ENCODE results near the gene SYNE2.
"Not testable (repeated sequence)": the region's sequence is repeated elsewhere in the genome, so short reads cannot be mapped to it uniquely, and the experiment has no call there.

Gene SYNE2

GRCh38 chr14:64196056-64196455 is 343.3 kb downstream of the SYNE2 start:
- DNase-seq (ENCODE audit: low read depth in 2 of 2), result no peak

GRCh38 chr14:64196814-64197411 is 344.1 kb downstream of the SYNE2 start:
- no peak for DNase-seq (ENCODE audit: low read depth in 2 of 2)

GRCh38 chr14:64197996-64198395 is 345.2 kb downstream of the SYNE2 start:
- no peak for DNase-seq (ENCODE audit: low read depth in 2 of 2)

DNA sequence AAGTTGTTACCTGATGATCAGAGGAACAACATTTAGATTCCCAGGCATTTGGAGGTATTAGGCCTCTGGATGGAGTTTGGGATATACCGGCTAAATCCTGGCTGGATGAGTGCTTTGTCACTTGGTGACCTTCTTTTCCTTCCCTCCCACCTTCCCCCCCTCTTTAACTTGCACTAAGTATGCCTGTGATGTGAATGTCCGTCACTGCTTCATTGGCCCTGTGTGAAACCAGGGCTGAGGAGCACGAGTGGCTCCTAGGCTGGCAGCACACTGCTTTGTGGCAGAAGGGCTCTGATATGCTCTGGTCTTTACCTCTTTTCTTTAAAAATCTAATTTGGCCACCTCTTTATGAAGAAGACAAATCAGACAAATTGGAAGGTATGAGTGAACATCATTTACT is 345.7 kb downstream of the SYNE2 start:
- no peak for DNase-seq (ENCODE audit: low read depth in 2 of 2)

DNA sequence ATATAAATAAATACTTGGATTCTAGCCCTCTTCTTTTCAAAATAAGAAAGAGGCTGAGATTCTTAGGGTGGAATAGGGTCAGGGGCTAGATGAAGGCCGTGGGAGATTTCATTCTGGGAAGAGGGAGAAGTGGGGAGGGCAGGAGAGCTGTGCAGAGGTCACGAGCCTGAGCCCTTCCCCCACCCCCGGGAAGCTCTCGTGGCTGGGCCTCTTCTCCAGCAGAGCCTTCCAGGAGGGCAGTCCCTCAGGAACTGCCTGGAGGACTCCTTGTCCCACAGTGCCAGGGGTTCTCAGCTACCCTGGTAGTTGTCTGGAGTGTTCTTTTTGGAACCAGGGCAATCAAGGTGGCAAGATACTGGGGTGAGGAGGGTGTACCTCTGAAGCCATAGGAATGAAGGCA is 347.4 kb downstream of the SYNE2 start:
- no peak for DNase-seq (ENCODE audit: low read depth in 2 of 2)

DNA sequence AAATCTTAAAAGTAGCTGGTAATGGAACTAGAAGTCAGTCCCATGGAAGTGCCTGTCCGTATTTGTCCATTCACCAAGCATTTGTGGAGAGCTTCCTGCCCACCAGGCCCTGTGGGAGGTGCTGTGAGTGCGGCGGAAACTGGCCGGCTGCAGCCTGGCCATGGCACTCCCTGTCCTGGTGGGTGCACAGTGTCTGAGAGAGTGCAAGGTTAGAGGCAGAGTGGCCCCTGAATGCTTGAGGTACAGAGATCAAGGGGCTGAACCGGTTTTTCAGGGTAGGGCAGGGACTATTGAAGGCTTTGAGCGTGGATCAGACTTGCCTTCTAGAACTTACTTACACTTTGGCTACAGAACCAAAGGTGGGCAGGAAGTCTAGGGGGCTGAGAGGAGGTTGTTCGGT is 348.5 kb downstream of the SYNE2 start:
- DNase-seq (ENCODE audit: low read depth in 2 of 2), result no peak

DNA sequence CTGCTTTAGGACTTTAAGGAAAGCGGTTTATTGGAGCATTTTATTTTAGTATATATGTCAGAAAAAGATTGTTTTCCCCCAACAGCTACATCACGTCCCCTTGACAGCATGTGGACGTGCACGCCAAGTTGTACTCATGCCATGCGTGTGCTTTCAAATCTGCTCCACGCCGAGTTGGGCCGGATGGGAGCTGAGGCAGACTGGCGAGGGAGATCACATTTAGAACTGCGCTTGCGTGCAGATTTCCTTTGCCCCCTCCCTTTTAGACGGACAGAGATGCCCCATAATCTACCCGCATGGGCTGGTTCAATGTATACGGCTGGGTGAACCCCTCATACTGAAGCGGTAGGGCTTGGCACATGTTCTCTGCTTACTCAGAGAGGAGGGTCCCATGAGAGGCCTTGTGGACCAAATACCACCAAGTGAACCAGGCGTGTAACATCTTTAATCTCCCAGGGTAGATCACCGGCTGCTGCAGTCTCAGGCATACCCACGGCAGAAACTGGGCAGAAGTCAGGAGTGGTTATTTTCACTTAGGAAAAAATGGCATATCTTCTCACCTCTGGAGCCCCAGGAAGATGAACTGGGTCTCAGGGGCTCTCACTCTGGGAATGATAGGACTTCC is 349.2 kb downstream of the SYNE2 start:
- no peak for DNase-seq (ENCODE audit: low read depth in 2 of 2)

- DNase-seq (ENCODE audit: low read depth in 2 of 2), result no peak
These were observed 349.9 kb downstream of the SYNE2 start for GRCh38 chr14:64202716-64203115.

DNA sequence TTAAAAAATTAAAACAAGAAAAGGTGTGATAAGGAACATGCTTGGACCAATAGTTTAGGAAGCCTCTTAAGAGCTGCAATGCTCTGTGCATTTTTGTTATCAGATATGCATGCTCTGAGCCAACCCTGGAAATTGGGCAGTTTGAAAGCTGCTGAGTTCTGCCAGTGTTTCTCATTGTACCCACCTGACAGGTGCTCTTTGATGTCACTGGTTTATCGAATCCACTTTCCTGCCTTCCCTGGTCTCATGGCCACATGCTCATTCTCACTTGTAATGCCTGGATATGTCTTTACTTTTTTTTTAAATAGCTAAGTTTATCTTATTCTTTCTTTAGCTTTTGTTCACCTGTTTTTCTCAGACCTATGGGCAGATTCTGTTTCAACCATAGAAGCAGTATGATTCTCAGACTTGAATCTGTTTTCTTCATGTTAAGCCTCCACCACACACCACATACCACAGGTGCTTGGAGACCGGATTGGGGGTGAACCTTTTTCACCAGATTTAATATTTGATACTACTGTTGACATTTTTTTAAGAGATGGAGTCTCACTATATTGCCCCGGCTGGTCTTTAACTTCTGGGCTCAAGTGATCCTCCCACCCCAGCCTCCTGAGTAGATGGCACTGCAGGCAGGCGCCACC is 350.7 kb downstream of the SYNE2 start:
- no peak for DNase-seq (ENCODE audit: low read depth in 2 of 2)

GRCh38 chr14:64208261-64208660 is 355.5 kb downstream of the SYNE2 start:
- DNase-seq (ENCODE audit: low read depth in 2 of 2), result no peak

- DNase-seq (ENCODE audit: low read depth in 2 of 2), result no peak
These were observed 356.2 kb downstream of the SYNE2 start for GRCh38 chr14:64208981-64209380.

DNA sequence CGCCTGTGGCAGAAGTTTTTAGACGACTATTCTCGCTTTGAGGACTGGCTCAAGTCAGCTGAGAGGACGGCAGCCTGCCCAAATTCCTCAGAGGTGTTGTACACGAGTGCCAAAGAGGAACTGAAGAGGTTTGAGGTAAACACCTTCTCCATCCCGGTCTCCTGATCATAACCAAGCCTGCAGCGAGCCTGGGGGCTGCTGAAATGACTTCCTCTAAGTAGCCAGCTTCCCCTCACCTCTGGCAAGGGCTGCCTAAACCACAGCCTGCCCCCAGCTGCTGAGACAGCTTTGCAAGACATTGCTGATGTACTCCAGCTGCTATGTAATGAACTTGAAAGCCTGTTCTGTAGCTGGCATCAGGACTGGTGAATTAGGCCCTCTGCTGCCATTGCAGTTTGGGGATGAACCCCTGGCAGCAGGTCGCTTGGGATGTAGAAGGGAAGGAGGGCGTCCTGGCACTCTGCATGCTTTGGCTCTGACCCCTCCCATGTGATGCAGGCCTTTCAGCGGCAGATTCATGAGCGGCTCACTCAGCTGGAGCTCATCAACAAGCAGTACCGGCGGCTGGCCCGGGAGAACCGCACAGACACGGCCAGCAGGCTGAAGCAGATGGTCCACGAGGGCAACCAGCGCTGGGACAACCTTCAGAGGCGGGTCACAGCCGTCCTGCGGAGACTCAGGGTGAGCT is 356.8 kb downstream of the SYNE2 start:
- DNase-seq (ENCODE audit: low read depth in 2 of 2), result no peak

DNA sequence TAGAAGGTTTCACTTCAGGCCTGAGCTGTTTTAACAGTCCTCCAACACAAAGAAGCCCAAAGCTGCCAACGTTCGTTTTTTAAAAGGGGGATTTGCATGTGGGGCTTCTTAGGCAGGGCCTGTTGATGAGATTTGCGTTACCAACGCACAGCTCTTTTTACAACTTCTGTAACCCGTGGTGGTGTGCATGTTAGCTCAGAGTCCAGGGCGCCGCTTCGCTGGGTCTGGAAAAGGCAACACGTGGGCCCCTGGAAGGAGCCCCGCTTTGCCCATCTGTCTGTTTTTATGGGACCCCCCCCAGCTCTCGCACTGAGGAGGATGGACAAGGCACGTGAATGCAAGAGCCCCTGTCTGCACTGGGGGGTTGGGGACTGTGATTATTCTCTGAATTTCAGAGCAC is 357.4 kb downstream of the SYNE2 start:
- no peak for DNase-seq (ENCODE audit: low read depth in 2 of 2)

DNA sequence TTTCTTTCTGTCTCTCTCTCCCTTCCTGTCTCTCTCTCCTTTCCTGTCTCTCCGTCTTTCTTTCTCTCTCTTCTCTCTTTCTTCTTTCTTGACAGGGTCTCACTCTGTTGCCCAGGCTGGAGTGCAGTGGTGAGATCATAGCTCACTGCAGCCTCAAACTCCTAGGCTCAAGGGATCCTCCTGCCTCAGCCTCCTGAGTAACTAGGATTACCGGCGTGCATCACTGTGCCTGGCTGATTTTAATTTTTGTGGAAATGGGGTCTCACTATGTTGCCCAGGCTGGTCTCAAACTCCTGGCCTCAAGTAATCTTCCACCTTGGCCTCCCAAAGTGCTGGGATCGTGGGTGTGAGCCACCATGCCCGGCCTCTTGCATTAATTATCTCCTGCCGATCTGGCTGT is 358.1 kb downstream of the SYNE2 start:
- DNase-seq (ENCODE audit: low read depth in 2 of 2), result not testable (repeated sequence)

- DNase-seq (ENCODE audit: low read depth in 2 of 2), result no peak
These were observed 359.9 kb downstream of the SYNE2 start for GRCh38 chr14:64212666-64213065.

DNA sequence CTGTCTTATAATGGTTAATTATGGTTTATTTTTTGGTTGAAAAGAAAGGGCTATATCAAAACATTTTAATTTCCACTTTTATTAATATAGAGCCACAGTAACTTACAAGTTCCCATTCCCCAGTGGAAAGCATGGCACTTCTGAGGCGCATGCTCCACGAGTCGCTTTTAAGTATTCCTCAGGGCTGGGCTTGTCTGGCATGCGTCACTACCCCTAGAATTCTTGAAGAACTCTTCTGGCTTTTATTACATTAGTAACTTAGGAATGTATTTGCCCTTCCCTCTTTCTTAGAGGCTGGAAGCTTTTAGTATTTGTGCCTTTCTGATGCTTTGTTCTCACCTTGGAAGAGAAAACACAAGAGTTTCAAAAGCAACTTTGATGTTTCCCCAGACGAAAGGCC is 360.3 kb downstream of the SYNE2 start:
- no peak for DNase-seq (ENCODE audit: low read depth in 2 of 2)

GRCh38 chr14:64213853-64214570 is 361.2 kb downstream of the SYNE2 start:
- DNase-seq (ENCODE audit: low read depth in 2 of 2), result no peak

DNA sequence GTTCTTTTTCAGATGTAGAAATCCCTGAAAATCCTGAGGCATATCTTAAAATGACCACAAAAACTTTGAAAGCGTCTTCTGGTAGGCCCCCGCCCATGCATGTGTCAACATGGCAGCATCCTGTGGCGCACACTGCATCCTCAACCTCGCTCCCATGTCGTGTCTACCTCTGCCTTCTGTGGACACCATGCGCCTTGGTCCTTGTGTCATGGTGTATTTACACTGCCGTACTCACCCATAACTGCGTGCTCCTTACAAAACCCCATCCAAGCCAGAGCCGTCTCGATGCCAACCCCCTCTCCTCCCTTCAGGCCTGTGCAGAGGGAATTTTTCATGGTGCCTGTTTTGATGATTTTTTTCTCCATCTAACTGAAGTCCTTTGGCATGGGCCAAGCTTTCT is 362.5 kb downstream of the SYNE2 start:
- DNase-seq (ENCODE audit: low read depth in 2 of 2), result no peak

GRCh38 chr14:64215978-64216377 is 363.2 kb downstream of the SYNE2 start:
- no peak for DNase-seq (ENCODE audit: low read depth in 2 of 2)

DNA sequence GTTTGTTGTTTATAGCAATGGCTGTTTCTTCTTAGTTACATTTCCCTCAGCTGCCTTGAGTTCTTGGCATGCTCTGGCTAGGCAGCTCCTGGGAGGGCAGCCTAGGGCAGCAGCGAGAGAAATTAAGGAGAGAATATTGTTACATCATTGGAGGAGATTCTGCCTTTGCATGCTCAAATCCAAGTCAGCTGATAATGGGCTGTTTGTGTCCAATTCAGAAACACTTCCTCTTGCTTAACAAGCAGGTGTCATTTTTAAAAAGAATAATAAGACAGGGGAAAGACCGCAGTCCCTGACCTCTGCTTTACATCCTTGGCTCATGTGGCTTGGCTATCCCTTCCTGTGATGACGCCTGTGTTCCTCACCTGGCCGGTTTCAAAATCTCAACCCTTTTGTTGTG is 364.5 kb downstream of the SYNE2 start:
- DNase-seq (ENCODE audit: low read depth in 2 of 2), result no peak

DNA sequence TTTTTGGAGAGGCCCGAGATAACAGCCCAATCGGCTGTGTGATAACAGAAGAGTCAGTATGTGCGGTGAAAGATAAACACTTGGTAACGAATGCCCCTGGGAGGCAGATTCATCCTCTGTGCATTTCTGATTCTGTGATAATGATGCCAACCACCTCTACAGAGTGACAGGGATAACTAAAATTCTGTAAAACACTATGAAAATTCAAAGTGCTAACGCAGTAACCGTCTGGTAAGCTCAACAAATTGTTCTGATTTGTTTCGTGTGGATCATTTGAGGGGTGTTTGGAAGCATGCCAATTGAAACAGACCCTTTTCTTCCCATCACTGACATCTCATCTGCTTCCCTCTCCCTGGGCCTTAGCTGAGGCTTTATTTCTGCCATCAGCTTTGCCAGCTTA is 365.0 kb downstream of the SYNE2 start:
- DNase-seq (ENCODE audit: low read depth in 2 of 2), result no peak

Data from stimulated activated CD4-positive, alpha-beta T cell treated with anti-CD3 and anti-CD28 coated beads, Interleukin-12 subunit alpha, Interleukin-12 subunit beta, amount 100 ng/mL, for 24 hours (primary cell).